Neural progenitor cell (in vitro differentiated cells): ENCODE measurements around the gene PLSCR2. TPM values are rescaled to one million over a fixed set of nuclear protein-coding genes. Genes with fewer than 3 reads are reported as not detected.

Source experiments
- DNase-seq: peaks from one replicate; pipeline ENCODE4 v3.0.0-alpha.2; 2016; ENCODE audit warnings: low spot score
- H2AFZ ChIP-seq: fragments of 200-600 bp; sonication (generic); replicated peaks from 2 replicates; pipeline ENCODE4 v1.6.1; 2016; ENCODE audit warnings: antibody characterized with exemption
- H3F3A ChIP-seq: fragments of 200-600 bp; sonication (generic); 2 replicates; pipeline ENCODE4 v1.6.1; 2016; ENCODE audit warnings: antibody characterized with exemption, low read depth
- H3K27ac ChIP-seq: fragments of 200-600 bp; sonication (generic); 2 replicates; pipeline ENCODE4 v1.5.1; 2016; ENCODE audit warnings: mild to moderate bottlenecking
- H3K27me3 ChIP-seq: fragments of 200-600 bp; sonication (generic); 2 replicates; pipeline ENCODE4 v1.6.1; 2016; ENCODE audit warnings: mild to moderate bottlenecking, moderate library complexity
- H3K36me3 ChIP-seq: fragments of 200-600 bp; sonication (generic); 2 replicates; pipeline ENCODE4 v1.5.1; 2016
- H3K4me1 ChIP-seq: fragments of 200-600 bp; sonication (generic); 2 replicates; pipeline ENCODE4 v1.6.1; 2016; ENCODE audit warnings: mixed run types
- H3K4me2 ChIP-seq: fragments of 200-600 bp; sonication (generic); 2 replicates; pipeline ENCODE4 v1.6.1; 2016
- H3K4me3 ChIP-seq: fragments of 200-600 bp; sonication (generic); 2 replicates; pipeline ENCODE4 v1.5.1; 2016
- H3K79me2 ChIP-seq: fragments of 200-600 bp; sonication (generic); 2 replicates; pipeline ENCODE4 v1.6.1; 2016; ENCODE audit warnings: low read depth
- H3K9ac ChIP-seq: fragments of 200-600 bp; sonication (generic); 2 replicates; pipeline ENCODE4 v1.6.1; 2016
- H3K9me3 ChIP-seq: fragments of 200-600 bp; sonication (generic); 2 replicates; pipeline ENCODE4 v1.5.1; 2016; ENCODE audit warnings: low read depth
- H4K20me1 ChIP-seq: fragments of 200-600 bp; sonication (generic); 2 replicates; pipeline ENCODE4 v1.6.1; 2016; ENCODE audit warnings: low read depth
- H3K27ac Mint-ChIP-seq: 3 replicates; pipeline ENCODE4 v1.8.0; 2021; ENCODE audit warnings: mixed read lengths
- H3K27me3 Mint-ChIP-seq: 2 replicates; pipeline ENCODE4 v1.8.0; 2022; ENCODE audit warnings: low read depth, mild to moderate bottlenecking, inconsistent platforms, moderate library complexity, mixed read lengths; ENCODE audit not compliant: insufficient read depth
- H3K36me3 Mint-ChIP-seq: 3 replicates; pipeline ENCODE4 v1.8.0; 2021; ENCODE audit warnings: mixed read lengths
- H3K4me1 Mint-ChIP-seq: 3 replicates; pipeline ENCODE4 v1.8.0; 2021; ENCODE audit warnings: mixed read lengths
- H3K4me3 Mint-ChIP-seq: 3 replicates; pipeline ENCODE4 v1.8.0; 2021; ENCODE audit warnings: mild to moderate bottlenecking, moderate library complexity, mixed read lengths
- H3K9me3 Mint-ChIP-seq: 3 replicates; pipeline ENCODE4 v1.8.0; 2020; ENCODE audit warnings: mixed read lengths
- EZH2 ChIP-seq: fragments of 200-600 bp; sonication (generic); IDR thresholded peaks from 2 replicates; pipeline ENCODE4 v1.6.1; 2017; ENCODE audit warnings: antibody characterized with exemption, mild to moderate bottlenecking, moderate library complexity
- EZH2phosphoT487 ChIP-seq: fragments of 200-600 bp; sonication (generic); IDR thresholded peaks from 2 replicates; pipeline ENCODE4 v1.6.1; 2017; ENCODE audit warnings: antibody characterized with exemption
- total RNA-seq: library from RNA; depleted of rRNA; stranded (reverse); fragments of >200 nt; gene quantifications from 2 replicates; pipeline ENCODE4 v1.2.3, GENCODE V29; 2015; ENCODE audit warnings: low replicate concordance
- TF ChIP-seq, protein P1 (sequence below): fragments of 200-600 bp; sonication (generic); IDR thresholded peaks from 2 replicates; pipeline ENCODE4 v1.5.1; 2017; ENCODE audit warnings: antibody characterized with exemption, mild to moderate bottlenecking

Gene PLSCR2
- total RNA-seq, 1 donor from 2014 or later, result not detected

DNA sequence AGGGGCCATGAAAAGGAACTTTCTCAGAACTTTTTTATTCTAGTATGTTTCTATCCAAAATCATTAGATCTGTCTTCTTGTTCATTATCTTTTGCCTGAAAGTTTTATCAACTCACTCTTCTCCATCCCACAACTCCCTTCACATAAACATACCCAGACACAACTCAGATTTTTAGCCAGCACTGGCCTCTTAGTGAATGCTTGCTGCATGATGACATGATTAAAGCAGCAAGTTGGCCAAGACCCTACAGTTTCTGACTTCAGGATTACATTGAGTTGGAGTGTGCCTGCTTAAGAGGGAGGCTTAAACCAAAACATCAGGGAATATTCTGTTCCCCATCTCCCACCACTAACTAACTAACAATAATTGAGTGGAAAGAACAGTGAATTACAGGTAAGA, 38.1 kb downstream of the PLSCR2 start:
- H3K36me3 ChIP-seq, result no peaks in the 10 kb centered on the region

DNA sequence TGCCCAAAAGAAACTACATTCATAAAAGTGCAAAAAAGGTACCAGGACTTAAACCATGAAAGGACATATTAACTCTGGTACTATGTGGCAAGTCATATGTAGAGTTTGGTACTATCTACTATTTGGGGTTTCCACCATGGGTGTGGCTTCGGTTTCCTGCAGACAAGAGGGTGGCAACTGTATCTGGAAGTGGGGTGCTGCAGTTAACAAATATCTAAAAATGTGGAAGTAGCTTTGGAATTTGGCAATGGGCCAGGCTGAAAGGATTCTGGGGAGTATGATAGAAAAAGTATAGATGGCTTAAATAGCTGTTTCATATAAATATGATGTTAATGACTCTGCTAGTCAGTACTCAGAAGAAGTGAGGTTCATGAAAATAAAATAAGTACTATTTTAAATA, 44.0 kb downstream of the PLSCR2 start:
- DNase-seq, result no peak
- H3K4me3 Mint-ChIP-seq, result no peak overlapping the region
- no peaks in the 10 kb centered on the region for H3K36me3 Mint-ChIP-seq
- H3K4me1 Mint-ChIP-seq, result no peaks in the 10 kb centered on the region
- no peaks in the 10 kb centered on the region for H3K4me1 ChIP-seq
- H3K36me3 ChIP-seq, result no peaks in the 10 kb centered on the region
- H3K9ac ChIP-seq, result no peak overlapping the region
- H3K27ac ChIP-seq, result no peak overlapping the region
- TF ChIP-seq EZH2phosphoT487, result no peak
- no peak for TF ChIP-seq EZH2
- TF ChIP-seq, protein P1, sequence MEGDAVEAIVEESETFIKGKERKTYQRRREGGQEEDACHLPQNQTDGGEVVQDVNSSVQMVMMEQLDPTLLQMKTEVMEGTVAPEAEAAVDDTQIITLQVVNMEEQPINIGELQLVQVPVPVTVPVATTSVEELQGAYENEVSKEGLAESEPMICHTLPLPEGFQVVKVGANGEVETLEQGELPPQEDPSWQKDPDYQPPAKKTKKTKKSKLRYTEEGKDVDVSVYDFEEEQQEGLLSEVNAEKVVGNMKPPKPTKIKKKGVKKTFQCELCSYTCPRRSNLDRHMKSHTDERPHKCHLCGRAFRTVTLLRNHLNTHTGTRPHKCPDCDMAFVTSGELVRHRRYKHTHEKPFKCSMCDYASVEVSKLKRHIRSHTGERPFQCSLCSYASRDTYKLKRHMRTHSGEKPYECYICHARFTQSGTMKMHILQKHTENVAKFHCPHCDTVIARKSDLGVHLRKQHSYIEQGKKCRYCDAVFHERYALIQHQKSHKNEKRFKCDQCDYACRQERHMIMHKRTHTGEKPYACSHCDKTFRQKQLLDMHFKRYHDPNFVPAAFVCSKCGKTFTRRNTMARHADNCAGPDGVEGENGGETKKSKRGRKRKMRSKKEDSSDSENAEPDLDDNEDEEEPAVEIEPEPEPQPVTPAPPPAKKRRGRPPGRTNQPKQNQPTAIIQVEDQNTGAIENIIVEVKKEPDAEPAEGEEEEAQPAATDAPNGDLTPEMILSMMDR, result no peak
- H3K79me2 ChIP-seq, result no peaks in the 10 kb centered on the region
- no peak overlapping the region for H3K4me3 ChIP-seq
- H4K20me1 ChIP-seq, result no peaks in the 10 kb centered on the region
- H3K9me3 ChIP-seq, result no peaks in the 10 kb centered on the region
- H3K27me3 ChIP-seq, result no peaks in the 10 kb centered on the region
- no peaks in the 10 kb centered on the region for H3K9me3 Mint-ChIP-seq
- H3K27ac Mint-ChIP-seq, result no peak overlapping the region
- no peaks in the 10 kb centered on the region for H3K27me3 Mint-ChIP-seq
- no peak overlapping the region for H3K4me2 ChIP-seq
- no peak overlapping the region for H2AFZ ChIP-seq
- no peaks in the 10 kb centered on the region for H3F3A ChIP-seq

More for the DNA sequence above, 38.1 kb downstream of the PLSCR2 start:
- Histone ChIP-seq H3K4me3 (no peak overlapping the region), H3K9me3 (no peaks in the 10 kb centered on the region), H2AFZ (no peak overlapping the region), H4K20me1 (no peaks in the 10 kb centered on the region), H3K27ac (no peak overlapping the region), H3K79me2 (no peaks in the 10 kb centered on the region), H3K4me1 (no peaks in the 10 kb centered on the region), H3K4me2 (no peak overlapping the region), H3F3A (no peaks in the 10 kb centered on the region), H3K27me3 (no peaks in the 10 kb centered on the region), H3K9ac (no peak overlapping the region)
- Mint-ChIP-seq H3K9me3 (no peaks in the 10 kb centered on the region), H3K27me3 (no peaks in the 10 kb centered on the region), H3K4me1 (no peaks in the 10 kb centered on the region), H3K4me3 (no peak overlapping the region), H3K27ac (no peak overlapping the region), H3K36me3 (no peaks in the 10 kb centered on the region)
- TF ChIP-seq EZH2phosphoT487 (no peak), EZH2 (no peak)
- TF ChIP-seq, protein P1, result no peak
- no peak for DNase-seq

- no peaks in the 10 kb centered on the region for H3K9me3 ChIP-seq
- H3K36me3 ChIP-seq, result no peaks in the 10 kb centered on the region
- H3K4me1 ChIP-seq, result no peaks in the 10 kb centered on the region
- Mint-ChIP-seq H3K27me3 (no peaks in the 10 kb centered on the region), H3K4me3 (no peak overlapping the region), H3K9me3 (no peaks in the 10 kb centered on the region), H3K4me1 (no peaks in the 10 kb centered on the region), H3K27ac (no peak overlapping the region), H3K36me3 (no peaks in the 10 kb centered on the region)
- H3K79me2 ChIP-seq, result no peaks in the 10 kb centered on the region
- TF ChIP-seq EZH2 (no peak), EZH2phosphoT487 (no peak)
- TF ChIP-seq, protein P1, result no peak
- H3K9ac ChIP-seq, result no peak overlapping the region
- no peaks in the 10 kb centered on the region for H3K27me3 ChIP-seq
- H4K20me1 ChIP-seq, result no peaks in the 10 kb centered on the region
- no peak overlapping the region for H3K4me2 ChIP-seq
- no peak overlapping the region for H3K27ac ChIP-seq
- H2AFZ ChIP-seq, result no peak overlapping the region
- no peak overlapping the region for H3K4me3 ChIP-seq
- H3F3A ChIP-seq, result no peaks in the 10 kb centered on the region
- no peak for DNase-seq
Measured at GRCh38 chr3:146421819-146422759, 47.3 kb downstream of the PLSCR2 start.
